HG03097 (cell line): ENCODE data around the gene SPSB2.
"Not testable (repeated sequence)": the region's sequence is repeated elsewhere in the genome, so short reads cannot be mapped to it uniquely, and the experiment has no call there.

Source experiments
- ATAC-seq: cut with Tn5 transposase; IDR thresholded peaks from one replicate; pipeline ENCODE4 v1.9.1; 2021; ENCODE audit not compliant: unreplicated experiment, low FRiP score

Gene SPSB2

GRCh38 chr12:6872073-6873048, 742 bp downstream of the SPSB2 start:
- ATAC-seq = peak; percentile 25

DNA sequence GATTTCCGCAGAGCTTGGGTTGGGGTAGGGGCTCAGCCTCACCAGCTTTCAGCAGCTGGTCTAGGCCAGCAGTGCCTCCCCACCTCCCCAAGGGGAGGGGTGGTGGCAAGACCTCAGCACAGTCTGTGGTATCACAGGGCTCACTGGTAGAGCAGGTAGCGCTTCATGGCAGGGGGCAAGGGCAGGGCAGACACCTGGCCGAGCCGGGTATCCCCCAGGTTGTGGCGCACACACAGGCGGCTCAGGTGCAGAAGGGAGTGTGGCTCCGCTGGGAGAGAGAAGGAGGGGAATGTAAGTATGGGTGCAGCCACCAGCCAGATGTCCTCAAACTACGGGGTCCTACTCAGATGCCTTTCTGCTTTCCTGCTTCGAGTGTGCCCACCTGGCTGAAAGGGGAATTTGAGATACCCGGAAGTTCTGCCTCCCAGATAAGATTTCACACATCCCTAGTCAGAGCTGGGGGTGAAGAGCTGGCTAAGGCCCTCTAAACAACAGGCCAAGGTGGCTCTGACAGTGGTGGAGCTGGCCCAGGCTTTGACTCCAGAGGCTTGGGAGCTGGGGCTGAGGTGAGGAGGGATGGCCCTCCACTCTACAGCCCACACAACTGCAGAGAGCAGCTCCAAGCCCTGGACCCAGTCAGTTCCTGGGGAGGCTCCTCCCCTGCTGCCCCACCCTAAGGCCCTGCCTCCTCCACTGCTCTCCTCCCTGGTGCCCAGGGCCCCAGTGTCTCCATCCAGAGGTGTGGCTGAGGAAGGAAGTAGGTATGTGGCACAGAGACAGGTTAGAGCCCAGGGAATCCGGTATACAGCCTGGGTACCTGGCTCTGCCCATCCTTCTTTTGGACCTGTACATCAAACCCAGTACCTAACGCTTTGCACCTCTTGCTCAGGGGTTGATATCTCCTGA, 1.8 kb downstream of the SPSB2 start:
- no peak for ATAC-seq

DNA sequence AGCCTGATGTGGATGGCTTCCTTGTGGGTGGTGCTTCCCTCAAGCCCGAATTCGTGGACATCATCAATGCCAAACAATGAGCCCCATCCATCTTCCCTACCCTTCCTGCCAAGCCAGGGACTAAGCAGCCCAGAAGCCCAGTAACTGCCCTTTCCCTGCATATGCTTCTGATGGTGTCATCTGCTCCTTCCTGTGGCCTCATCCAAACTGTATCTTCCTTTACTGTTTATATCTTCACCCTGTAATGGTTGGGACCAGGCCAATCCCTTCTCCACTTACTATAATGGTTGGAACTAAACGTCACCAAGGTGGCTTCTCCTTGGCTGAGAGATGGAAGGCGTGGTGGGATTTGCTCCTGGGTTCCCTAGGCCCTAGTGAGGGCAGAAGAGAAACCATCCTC, 2.8 kb downstream of the SPSB2 start:
- not testable (repeated sequence) for ATAC-seq

- no peak for ATAC-seq
Observed at GRCh38 chr12:6869049-6870021, 3.8 kb downstream of the SPSB2 start.

- no peak for ATAC-seq
Observed at GRCh38 chr12:6868211-6869048, 4.7 kb downstream of the SPSB2 start.

DNA sequence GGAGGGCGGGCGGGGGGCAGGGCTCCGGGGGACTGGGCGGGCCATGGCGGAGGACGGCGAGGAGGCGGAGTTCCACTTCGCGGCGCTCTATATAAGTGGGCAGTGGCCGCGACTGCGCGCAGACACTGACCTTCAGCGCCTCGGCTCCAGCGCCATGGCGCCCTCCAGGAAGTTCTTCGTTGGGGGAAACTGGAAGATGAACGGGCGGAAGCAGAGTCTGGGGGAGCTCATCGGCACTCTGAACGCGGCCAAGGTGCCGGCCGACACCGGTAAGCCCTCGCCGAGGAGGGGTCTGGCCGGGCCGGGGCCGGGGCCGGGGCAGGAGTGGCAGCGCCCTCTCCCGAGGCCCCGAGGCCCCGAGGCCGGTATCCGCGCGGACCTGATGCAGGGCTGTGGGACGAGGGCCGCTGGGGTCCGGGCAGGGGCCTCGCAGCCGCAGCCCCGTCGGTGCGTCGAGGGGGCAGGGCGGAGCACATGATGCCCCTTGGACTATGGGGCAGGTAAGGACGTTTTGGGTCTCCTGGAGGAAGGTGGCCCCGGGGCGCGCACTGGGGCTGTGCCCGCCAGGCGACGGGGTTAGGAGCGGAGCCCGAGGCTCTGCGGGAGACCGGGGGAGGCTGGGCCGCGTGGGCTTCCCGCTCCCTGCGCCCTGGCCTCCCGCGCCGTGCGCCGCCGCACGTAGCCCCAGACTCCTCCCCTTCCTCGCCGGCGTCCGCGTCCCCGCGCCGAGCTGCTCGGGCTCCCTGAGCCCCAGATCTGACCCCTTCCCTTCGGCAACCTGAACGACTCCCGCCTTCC, 5.5 kb downstream of the SPSB2 start, which contains the start of gene TPI1:
TSS of gene TPI1 (plus strand) at position 119 of the 798 bp plus-strand sequence. CDS start at position 155, 36 bp downstream.
- ATAC-seq = peak; percentile 54

DNA sequence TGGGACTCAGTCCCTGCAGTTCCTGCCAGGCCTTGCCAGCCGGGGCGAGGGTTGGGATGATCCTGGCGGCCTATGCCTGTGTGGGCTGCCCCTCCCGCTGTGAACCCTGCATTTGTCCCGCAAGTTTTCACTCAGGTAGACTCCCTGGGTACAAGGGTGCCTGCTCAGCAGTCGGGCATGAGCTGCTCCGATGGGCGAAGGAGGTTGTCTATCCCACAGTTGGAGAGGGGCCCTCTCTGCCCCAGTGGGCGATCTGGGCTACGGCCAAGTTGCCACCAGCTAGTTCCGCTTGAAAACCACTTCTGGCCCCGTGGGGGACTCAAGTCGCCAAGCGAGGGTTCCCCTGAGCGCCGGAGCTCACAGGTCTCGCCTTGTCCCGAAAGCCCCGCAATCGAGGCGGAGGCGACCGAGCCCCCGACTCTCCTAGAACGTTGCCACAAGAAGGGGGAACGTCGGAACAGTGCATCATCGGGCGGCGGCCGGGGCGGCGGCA, 6.1 kb downstream of the SPSB2 start:
- peak; percentile 1 for ATAC-seq

GRCh38 chr12:6866163-6866919, 6.8 kb downstream of the SPSB2 start:
- no peak for ATAC-seq

DNA sequence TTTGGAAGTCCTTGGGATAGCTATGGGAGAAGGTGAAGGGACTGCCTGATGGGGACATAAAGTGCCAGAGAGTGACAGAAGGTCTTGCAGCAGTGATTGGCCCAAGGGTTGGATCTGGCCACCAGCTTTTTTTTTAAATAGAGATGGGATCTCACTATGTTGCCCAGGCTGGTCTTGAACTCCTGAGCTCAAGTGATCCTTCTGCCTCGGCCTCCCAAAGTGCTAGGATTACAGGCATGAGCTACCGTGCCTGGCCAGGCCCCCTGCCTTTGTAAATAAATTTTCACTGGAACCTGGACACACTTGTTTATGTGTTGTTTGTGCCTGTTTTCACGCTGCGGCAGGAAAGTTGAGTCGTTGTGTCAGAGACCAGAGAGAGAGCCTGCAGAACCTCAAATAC, 7.8 kb downstream of the SPSB2 start:
- not testable (repeated sequence) for ATAC-seq

- no peak for ATAC-seq
Observed at GRCh38 chr12:6863586-6864321, 9.3 kb downstream of the SPSB2 start.

DNA sequence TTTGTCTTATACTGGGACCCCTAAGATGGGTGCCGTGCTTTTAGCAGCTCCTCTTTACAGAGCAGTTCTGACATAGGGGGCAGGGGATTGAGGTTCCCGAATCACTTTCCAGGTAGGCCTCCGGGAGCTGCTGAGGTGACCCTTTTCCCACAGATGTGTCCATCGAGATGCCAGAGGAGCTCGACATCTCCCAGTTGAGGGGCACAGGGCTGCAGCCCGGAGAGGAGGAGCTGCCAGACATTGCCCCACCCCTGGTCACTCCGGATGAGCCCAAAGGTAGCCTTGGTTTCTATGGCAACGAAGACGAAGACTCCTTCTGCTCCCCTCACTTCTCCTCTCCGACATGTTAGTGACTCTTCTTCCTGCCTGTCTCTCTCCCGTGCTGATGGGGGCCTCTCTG, 10.1 kb downstream of the SPSB2 start:
- no peak for ATAC-seq

DNA sequence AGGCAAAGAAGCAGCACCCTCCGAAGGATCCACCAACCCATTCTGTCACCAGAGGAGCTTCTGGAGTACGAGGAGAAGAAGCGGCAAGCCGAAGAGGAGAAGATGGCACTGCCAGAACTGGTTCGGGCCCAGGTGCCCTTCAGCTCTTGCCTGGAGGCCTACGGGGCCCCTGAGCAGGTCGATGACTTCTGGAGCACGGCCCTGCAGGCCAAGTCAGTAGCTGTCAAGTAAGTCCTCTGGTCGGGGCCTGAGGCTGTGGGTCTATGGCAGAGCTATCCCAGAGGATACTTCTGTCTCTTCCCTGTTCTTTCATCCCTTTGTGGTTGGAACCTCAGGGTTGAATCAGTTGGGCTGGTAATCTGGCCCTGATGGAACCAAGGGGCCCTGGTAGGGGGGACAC, 11.7 kb downstream of the SPSB2 start:
- no peak for ATAC-seq

GRCh38 chr12:6860942-6861341, 12.2 kb downstream of the SPSB2 start:
- ATAC-seq = no peak

DNA sequence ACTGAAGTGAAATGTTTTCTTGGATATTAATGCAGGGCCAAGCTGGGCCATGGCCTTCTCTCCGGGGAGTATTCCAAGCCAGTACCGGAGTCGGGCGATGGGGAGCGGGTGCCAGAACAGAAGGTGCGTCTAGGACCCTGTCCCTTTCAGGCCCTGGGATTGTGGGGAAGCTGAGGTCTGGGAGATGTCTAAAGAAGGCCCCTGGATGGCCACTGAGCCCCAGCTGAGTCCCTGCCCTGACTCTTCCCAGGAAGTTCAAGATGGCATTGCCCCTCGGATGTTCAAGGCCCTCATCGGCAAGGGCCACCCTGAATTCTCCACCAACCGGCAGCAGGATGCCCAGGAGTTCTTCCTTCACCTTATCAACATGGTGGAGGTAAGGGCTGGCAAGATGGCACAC, 13.0 kb downstream of the SPSB2 start:
- ATAC-seq = no peak

- no peak for ATAC-seq
Observed at GRCh38 chr12:6858799-6859198, 14.3 kb downstream of the SPSB2 start.

DNA sequence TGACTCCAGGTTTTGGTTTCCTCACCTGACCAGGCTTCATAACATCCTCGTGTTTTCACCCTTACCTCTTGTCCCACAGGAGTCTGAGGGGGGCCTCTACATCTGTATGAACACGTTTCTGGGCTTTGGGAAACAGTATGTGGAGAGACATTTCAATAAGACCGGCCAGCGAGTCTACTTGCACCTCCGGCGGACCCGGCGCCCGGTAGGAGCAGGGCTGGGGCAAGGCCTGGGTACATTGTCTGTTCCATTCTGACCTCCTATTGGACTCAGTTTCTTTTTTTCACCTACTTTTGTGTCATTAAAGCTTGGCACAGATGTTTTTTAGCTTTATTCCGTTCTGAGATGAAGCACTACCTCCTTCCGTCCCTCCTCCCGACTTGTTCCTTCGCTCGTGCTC, 17.8 kb downstream of the SPSB2 start:
- ATAC-seq = no peak

- no peak for ATAC-seq
Observed at GRCh38 chr12:6854036-6854435, 19.1 kb downstream of the SPSB2 start.
